Right renal cortex interstitium (tissue), 3 donors: ENCODE results near the gene ITGB5. TPM values are rescaled to one million over a fixed set of nuclear protein-coding genes. Genes with fewer than 3 reads are reported as not detected.

Source experiments
- DNase-seq, 3 donors: peaks; one replicate each; pipeline ENCODE4 v3.0.0-alpha.2; 2013; ENCODE audit warnings: low read depth in 3 of 3, low spot score in 2 of 3
- polyA plus RNA-seq, 3 donors: library from polyadenylated mRNA; unstranded; fragments of 120-200 nt; gene quantifications; one replicate each; pipeline ENCODE4 v1.2.1, GENCODE V29; 2013; ENCODE audit not compliant: insufficient read length in 3 of 3

Gene ITGB5
- polyA plus RNA-seq, 3 donors, result 102 to 108 (median 108) TPM

GRCh38 chr3:124873226-124873625 lies 13.9 kb downstream of the ITGB5 start:
- DNase-seq, result no peak

- no peak for DNase-seq
Observed at GRCh38 chr3:124867511-124867910, 19.7 kb downstream of the ITGB5 start.

- DNase-seq, result no peak
Observed at GRCh38 chr3:124862006-124862405, 25.2 kb downstream of the ITGB5 start.

- DNase-seq, result no peak
Observed at GRCh38 chr3:124861041-124861440, 26.1 kb downstream of the ITGB5 start.

GRCh38 chr3:124860599-124860998 lies 26.6 kb downstream of the ITGB5 start:
- DNase-seq, result no peak

GRCh38 chr3:124859025-124859424 lies 28.1 kb downstream of the ITGB5 start:
- no peak for DNase-seq

- no peak for DNase-seq
Observed at GRCh38 chr3:124858275-124858674, 28.9 kb downstream of the ITGB5 start.

GRCh38 chr3:124856677-124857076 lies 30.5 kb downstream of the ITGB5 start:
- DNase-seq, result no peak

GRCh38 chr3:124854009-124854408 lies 33.2 kb downstream of the ITGB5 start:
- DNase-seq, result no peak

GRCh38 chr3:124853446-124853845 lies 33.7 kb downstream of the ITGB5 start:
- no peak for DNase-seq

GRCh38 chr3:124851905-124852304 lies 35.3 kb downstream of the ITGB5 start:
- DNase-seq, result no peak

GRCh38 chr3:124851136-124851535 lies 36.0 kb downstream of the ITGB5 start:
- no peak for DNase-seq

- no peak for DNase-seq
Observed at GRCh38 chr3:124850633-124851032, 36.5 kb downstream of the ITGB5 start.

GRCh38 chr3:124850212-124850611 lies 37.0 kb downstream of the ITGB5 start:
- DNase-seq, result no peak

GRCh38 chr3:124848300-124848699 lies 38.9 kb downstream of the ITGB5 start:
- DNase-seq, result no peak

- DNase-seq, result no peak
Observed at GRCh38 chr3:124847863-124848262, 39.3 kb downstream of the ITGB5 start.

- DNase-seq, result no peak
Observed at GRCh38 chr3:124847051-124847450, 40.1 kb downstream of the ITGB5 start.

GRCh38 chr3:124846189-124846588 lies 41.0 kb downstream of the ITGB5 start:
- no peak for DNase-seq

GRCh38 chr3:124845406-124845805 lies 41.8 kb downstream of the ITGB5 start:
- DNase-seq, result no peak

GRCh38 chr3:124843506-124844177 lies 43.5 kb downstream of the ITGB5 start:
- no peak for DNase-seq

GRCh38 chr3:124843047-124843446 lies 44.1 kb downstream of the ITGB5 start:
- no peak for DNase-seq

GRCh38 chr3:124841517-124841916 lies 45.6 kb downstream of the ITGB5 start:
- no peak for DNase-seq

GRCh38 chr3:124840331-124840730 lies 46.8 kb downstream of the ITGB5 start:
- DNase-seq, result no peak
